ENCODE measurements around the gene FAM180A. TPM values are rescaled to one million over a fixed set of nuclear protein-coding genes. Genes with fewer than 3 reads are reported as not detected.

The FAM180A gene
- polyA plus RNA-seq, 1 donor (not counting 4 experiments of a cell fraction or from before 2014, with no cell fraction given), result 0.73 TPM

DNA sequence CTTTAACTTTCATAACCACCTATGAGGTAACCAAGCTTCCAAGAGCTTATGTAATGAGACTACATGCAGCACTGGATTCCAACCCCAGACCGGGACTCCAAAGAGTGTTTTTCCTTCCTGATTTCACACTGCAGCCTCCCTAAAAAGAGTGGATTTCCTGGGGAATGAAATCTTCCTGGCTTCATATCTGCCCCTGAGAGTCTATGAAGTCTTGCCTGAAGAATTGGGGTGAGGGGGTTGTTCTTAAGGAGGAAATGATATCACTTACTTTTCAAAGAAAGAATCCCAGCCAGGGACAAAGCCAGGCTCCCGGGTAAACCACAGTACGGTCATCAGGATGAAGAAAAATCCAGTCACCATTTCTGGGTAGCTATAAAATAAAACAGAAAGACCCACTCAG, 56.6 kb downstream of the FAM180A start:
- Histone ChIP-seq H3K27ac (ENCODE audit: control insufficient read depth, insufficient read depth, low read length) (no peak overlapping the region), H3K4me1 (ENCODE audit: control insufficient read depth, extremely low read depth, insufficient read depth, low read length) (peaks cover 5% of the 10 kb centered on the region), H3K9ac (ENCODE audit: control insufficient read depth, extremely low read depth, insufficient read depth, low read length) (no peak overlapping the region), H2AFZ (ENCODE audit: control insufficient read depth, low read length) (no peak overlapping the region), H3K4me2 (ENCODE audit: control insufficient read depth, extremely low read depth, insufficient read depth, low read depth, low read length) (no peak overlapping the region), H3K36me3 (ENCODE audit: control insufficient read depth in 2 of 2, extremely low read depth in 1 of 2, insufficient read depth in 2 of 2, low read length in 2 of 2) (peaks cover 0 to 3% of the 10 kb centered on the region in 2 experiments), H3K9me3 (ENCODE audit: control insufficient read depth, low read depth, low read length) (no peaks in the 10 kb centered on the region), H4K20me1 (ENCODE audit: control insufficient read depth, extremely low read depth, insufficient read depth, low read length) (no peaks in the 10 kb centered on the region), H3K4me3 (ENCODE audit: control insufficient read depth in 2 of 3, extremely low read depth in 1 of 3, insufficient read depth in 2 of 3, low read depth in 1 of 3, low read length in 3 of 3) (no peak overlapping the region), H3K79me2 (ENCODE audit: control insufficient read depth, insufficient read depth, low read length) (no peaks in the 10 kb centered on the region), H3K27me3 (ENCODE audit: control insufficient read depth, extremely low read depth, insufficient read depth, low read length) (no peaks in the 10 kb centered on the region), H3K9me1 (ENCODE audit: control insufficient read depth, extremely low read depth, insufficient read depth, low read length) (no peaks in the 10 kb centered on the region)
- TF ChIP-seq EZH2 (IDR thresholded peaks at IDR 0.05; ENCODE audit: low read length), result no peak
- TF ChIP-seq, protein P1, sequence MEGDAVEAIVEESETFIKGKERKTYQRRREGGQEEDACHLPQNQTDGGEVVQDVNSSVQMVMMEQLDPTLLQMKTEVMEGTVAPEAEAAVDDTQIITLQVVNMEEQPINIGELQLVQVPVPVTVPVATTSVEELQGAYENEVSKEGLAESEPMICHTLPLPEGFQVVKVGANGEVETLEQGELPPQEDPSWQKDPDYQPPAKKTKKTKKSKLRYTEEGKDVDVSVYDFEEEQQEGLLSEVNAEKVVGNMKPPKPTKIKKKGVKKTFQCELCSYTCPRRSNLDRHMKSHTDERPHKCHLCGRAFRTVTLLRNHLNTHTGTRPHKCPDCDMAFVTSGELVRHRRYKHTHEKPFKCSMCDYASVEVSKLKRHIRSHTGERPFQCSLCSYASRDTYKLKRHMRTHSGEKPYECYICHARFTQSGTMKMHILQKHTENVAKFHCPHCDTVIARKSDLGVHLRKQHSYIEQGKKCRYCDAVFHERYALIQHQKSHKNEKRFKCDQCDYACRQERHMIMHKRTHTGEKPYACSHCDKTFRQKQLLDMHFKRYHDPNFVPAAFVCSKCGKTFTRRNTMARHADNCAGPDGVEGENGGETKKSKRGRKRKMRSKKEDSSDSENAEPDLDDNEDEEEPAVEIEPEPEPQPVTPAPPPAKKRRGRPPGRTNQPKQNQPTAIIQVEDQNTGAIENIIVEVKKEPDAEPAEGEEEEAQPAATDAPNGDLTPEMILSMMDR (optimal IDR thresholded peaks at IDR 0.05 in 1 of 3, IDR thresholded peaks at IDR 0.05 in 1 of 3, conservative IDR thresholded peaks at IDR 0.05 in 1 of 3; ENCODE audit: extremely low read depth in 1 of 3, insufficient read depth in 2 of 3, low read length in 3 of 3), result no peak
- DNase-seq (ENCODE audit: low read depth, low spot score) (no peak), FAIRE-seq (no peak)
- dilution Hi-C loops (cut with MboI; ENCODE audit: extremely low pct_ligation_motif_present, low sequenced_read_pairs), result no loop called here

GRCh38 chr7:135690566-135690965, 58.0 kb downstream of the FAM180A start:
- H4K20me1 ChIP-seq (ENCODE audit: control insufficient read depth, extremely low read depth, insufficient read depth, low read length), result no peaks in the 10 kb centered on the region
- no peaks in the 10 kb centered on the region for H3K79me2 ChIP-seq (ENCODE audit: control insufficient read depth, insufficient read depth, low read length)
- TF ChIP-seq EZH2 (IDR thresholded peaks at IDR 0.05; ENCODE audit: low read length), result no peak
- TF ChIP-seq, protein P1 (optimal IDR thresholded peaks at IDR 0.05 in 1 of 3, IDR thresholded peaks at IDR 0.05 in 1 of 3, conservative IDR thresholded peaks at IDR 0.05 in 1 of 3; ENCODE audit: extremely low read depth in 1 of 3, insufficient read depth in 2 of 3, low read length in 3 of 3), result no peak
- H3K9ac ChIP-seq (ENCODE audit: control insufficient read depth, extremely low read depth, insufficient read depth, low read length), result no peak overlapping the region
- dilution Hi-C loops (cut with MboI; ENCODE audit: extremely low pct_ligation_motif_present, low sequenced_read_pairs), result no loop called here
- no peaks in the 10 kb centered on the region for H3K9me1 ChIP-seq (ENCODE audit: control insufficient read depth, extremely low read depth, insufficient read depth, low read length)
- no peak for DNase-seq (ENCODE audit: low read depth, low spot score)
- peak; percentile 20 for FAIRE-seq
- peaks cover 5% of the 10 kb centered on the region for H3K4me1 ChIP-seq (ENCODE audit: control insufficient read depth, extremely low read depth, insufficient read depth, low read length)
- H3K36me3 ChIP-seq (ENCODE audit: control insufficient read depth in 2 of 2, extremely low read depth in 1 of 2, insufficient read depth in 2 of 2, low read length in 2 of 2), result peaks cover 3% of the 10 kb centered on the region in 2 experiments
- no peaks in the 10 kb centered on the region for H3K9me3 ChIP-seq (ENCODE audit: control insufficient read depth, low read depth, low read length)
- H3K27me3 ChIP-seq (ENCODE audit: control insufficient read depth, extremely low read depth, insufficient read depth, low read length), result no peaks in the 10 kb centered on the region
- no peak overlapping the region for H2AFZ ChIP-seq (ENCODE audit: control insufficient read depth, low read length)
- H3K4me2 ChIP-seq (ENCODE audit: control insufficient read depth, extremely low read depth, insufficient read depth, low read depth, low read length), result no peak overlapping the region
- H3K27ac ChIP-seq (ENCODE audit: control insufficient read depth, insufficient read depth, low read length), result no peak overlapping the region
- no peak overlapping the region for H3K4me3 ChIP-seq (ENCODE audit: control insufficient read depth in 2 of 3, extremely low read depth in 1 of 3, insufficient read depth in 2 of 3, low read depth in 1 of 3, low read length in 3 of 3)

Measured in keratinocyte (primary cell).